Nephron (organoid): ENCODE measurements around the gene RAB3B.

ENCODE experiments used
- H3K27ac Mint-ChIP-seq, 3 experiments: 2 replicates each; pipeline ENCODE4 v1.8.0; 2020; ENCODE audit warnings: mixed read lengths in 3 of 3, mild to moderate bottlenecking in 2 of 3, moderate library complexity in 1 of 3
- H3K27me3 Mint-ChIP-seq: 2 replicates; pipeline ENCODE4 v1.8.0; 2021; ENCODE audit warnings: low read depth, mild to moderate bottlenecking, moderate library complexity, mixed read lengths
- H3K36me3 Mint-ChIP-seq: 2 replicates; pipeline ENCODE4 v1.8.0; 2020; ENCODE audit warnings: low read depth, mixed read lengths
- H3K4me1 Mint-ChIP-seq: 2 replicates; pipeline ENCODE4 v1.8.0; 2020; ENCODE audit warnings: mixed read lengths
- H3K4me3 Mint-ChIP-seq, 3 experiments: 2 replicates each; pipeline ENCODE4 v1.8.0; 2020; ENCODE audit warnings: mild to moderate bottlenecking in 3 of 3, mixed read lengths in 3 of 3, moderate library complexity in 2 of 3
- H3K9me3 Mint-ChIP-seq: 2 replicates; pipeline ENCODE4 v1.8.0; 2020; ENCODE audit warnings: mixed read lengths
- TF ChIP-seq, protein P1 (sequence below), 3 experiments: fragments of 200-600 bp; sonication (generic); IDR thresholded peaks; one replicate each; pipeline ENCODE4 v1.5.0; 2021; ENCODE audit warnings: antibody characterized with exemption in 3 of 3; ENCODE audit not compliant: unreplicated experiment in 3 of 3

Gene RAB3B

DNA sequence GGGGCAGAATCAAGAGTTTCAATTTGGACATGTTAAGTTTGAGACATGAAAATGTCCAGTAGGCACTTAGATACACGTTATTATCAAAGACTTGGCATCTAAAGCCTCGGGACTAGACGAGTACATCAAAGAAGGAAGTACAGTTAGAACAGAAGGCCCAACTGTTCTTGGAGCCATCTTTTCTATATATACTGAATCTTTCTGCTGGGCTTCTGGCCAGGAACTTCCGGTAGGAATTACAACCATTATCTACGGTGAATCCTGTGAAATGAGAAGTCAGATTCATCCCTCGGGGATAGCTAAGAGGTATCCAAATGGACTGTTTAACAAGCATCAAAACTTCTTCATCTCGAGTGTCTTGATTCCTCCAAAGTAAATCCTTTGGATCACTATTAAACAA lies 77.6 kb downstream of the RAB3B start:
- H3K27ac Mint-ChIP-seq = no peak overlapping the region
- H3K36me3 Mint-ChIP-seq = no peaks in the 10 kb centered on the region
- H3K4me3 Mint-ChIP-seq = no peak overlapping the region
- TF ChIP-seq, protein P1, sequence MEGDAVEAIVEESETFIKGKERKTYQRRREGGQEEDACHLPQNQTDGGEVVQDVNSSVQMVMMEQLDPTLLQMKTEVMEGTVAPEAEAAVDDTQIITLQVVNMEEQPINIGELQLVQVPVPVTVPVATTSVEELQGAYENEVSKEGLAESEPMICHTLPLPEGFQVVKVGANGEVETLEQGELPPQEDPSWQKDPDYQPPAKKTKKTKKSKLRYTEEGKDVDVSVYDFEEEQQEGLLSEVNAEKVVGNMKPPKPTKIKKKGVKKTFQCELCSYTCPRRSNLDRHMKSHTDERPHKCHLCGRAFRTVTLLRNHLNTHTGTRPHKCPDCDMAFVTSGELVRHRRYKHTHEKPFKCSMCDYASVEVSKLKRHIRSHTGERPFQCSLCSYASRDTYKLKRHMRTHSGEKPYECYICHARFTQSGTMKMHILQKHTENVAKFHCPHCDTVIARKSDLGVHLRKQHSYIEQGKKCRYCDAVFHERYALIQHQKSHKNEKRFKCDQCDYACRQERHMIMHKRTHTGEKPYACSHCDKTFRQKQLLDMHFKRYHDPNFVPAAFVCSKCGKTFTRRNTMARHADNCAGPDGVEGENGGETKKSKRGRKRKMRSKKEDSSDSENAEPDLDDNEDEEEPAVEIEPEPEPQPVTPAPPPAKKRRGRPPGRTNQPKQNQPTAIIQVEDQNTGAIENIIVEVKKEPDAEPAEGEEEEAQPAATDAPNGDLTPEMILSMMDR (IDR thresholded peaks at IDR 0.05; ENCODE audit: unreplicated experiment in 3 of 3) = no peak
- H3K4me1 Mint-ChIP-seq = peaks cover 5% of the 10 kb centered on the region
- no peaks in the 10 kb centered on the region for H3K9me3 Mint-ChIP-seq
- H3K27me3 Mint-ChIP-seq = peaks cover 8% of the 10 kb centered on the region

DNA sequence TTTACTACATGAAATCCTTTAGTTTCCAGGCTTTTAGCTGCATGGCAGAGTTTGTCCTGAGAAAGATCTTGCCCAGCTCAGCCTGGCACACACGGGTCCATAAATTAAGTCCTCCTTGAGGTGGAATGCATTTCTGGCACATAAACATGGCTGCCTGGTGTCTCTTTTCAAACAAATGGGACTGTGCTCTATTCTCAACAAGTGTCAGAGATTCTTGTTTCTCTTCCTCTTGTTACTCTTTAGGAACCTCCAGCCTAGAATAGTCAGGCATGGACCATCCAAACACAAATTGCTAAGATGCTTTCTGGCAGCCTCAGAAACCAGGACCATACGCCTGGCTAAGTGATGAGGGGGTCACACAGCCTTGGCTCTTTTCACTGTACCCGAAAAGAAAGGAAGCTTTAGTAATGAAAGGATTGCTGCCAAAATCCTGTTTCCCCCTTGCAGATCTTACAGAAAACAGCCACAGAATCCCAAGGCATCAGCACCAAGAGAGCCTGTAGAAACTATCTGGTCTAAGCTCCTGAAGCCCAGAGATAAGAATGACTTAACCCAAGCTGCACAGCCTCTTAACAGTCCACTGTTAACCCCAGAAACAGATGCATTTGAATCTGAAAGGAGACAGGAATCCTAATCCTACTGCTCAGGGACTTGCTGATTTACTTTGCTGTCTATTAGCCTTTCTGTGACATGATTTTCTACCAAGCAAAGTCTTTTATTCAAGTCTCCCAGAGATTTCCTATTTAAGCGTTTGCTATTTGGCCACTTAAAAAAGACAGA lies 80.1 kb downstream of the RAB3B start:
- Mint-ChIP-seq H3K4me1 (peaks cover 12% of the 10 kb centered on the region), H3K27ac (no peak overlapping the region), H3K27me3 (peaks cover 17% of the 10 kb centered on the region), H3K36me3 (no peaks in the 10 kb centered on the region), H3K9me3 (no peaks in the 10 kb centered on the region), H3K4me3 (no peak overlapping the region)
- TF ChIP-seq, protein P1 (IDR thresholded peaks at IDR 0.05; ENCODE audit: unreplicated experiment in 3 of 3) = no peak

DNA sequence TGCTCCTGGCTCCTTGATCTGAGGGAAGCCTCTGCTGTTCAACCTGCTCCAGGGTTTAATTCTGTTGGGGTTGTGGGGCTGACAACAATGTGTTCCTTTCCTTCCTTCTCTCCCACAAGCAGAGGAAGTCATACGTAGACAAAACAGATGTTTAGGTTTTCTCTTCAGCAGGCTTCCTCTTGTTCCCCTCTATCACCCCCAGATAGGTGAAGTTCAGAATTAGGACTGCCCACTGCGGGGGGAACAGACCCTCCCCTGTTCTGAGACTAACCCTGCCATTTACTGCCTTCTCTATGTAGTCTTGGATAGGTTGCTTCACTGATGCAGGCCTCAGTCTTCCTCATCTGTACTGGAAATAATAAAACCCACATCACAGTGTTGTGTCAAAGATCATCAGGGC lies 82.0 kb downstream of the RAB3B start:
- H3K36me3 Mint-ChIP-seq = no peaks in the 10 kb centered on the region
- no peak overlapping the region for H3K27ac Mint-ChIP-seq
- no peak overlapping the region for H3K4me3 Mint-ChIP-seq
- no peaks in the 10 kb centered on the region for H3K9me3 Mint-ChIP-seq
- TF ChIP-seq, protein P1 (IDR thresholded peaks at IDR 0.05; ENCODE audit: unreplicated experiment in 3 of 3) = no peak
- peaks cover 17% of the 10 kb centered on the region for H3K27me3 Mint-ChIP-seq
- H3K4me1 Mint-ChIP-seq = peaks cover 12% of the 10 kb centered on the region

DNA sequence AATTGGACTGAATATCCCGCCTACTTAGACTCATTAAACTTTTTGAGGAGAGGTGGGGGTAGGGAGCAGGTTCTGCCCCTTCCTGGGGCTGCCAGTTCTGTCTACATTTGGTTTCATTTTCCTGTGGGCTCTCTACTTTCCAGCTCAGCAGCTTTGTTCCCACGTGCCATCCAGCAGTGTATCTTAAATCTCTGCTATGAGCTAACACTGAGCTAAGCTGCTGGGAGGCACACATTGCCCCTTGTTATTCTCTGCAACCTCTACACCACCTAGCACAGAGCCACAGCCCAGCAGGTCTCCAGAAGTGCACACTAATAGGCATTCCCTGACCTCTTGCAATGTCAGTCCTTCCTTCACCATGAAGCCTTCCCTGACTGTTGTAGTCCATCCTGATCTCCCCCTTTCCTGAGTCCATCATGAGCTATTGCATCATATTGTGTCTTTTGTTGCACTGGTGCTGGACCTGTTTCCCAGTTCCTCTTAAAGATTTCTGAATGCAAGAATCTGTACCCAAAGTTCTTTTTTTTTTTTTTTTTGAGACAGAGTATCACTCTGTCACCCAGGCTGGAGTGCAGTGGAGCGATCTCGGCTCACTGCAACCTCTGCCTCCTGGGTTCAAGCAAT lies 83.3 kb downstream of the RAB3B start:
- Mint-ChIP-seq H3K27me3 (peaks cover 22% of the 10 kb centered on the region), H3K9me3 (no peaks in the 10 kb centered on the region), H3K27ac (peak overlapping the region in 2 of 3 experiments; percentile 37 to 54), H3K4me3 (no peak overlapping the region), H3K36me3 (no peaks in the 10 kb centered on the region), H3K4me1 (peaks cover 12% of the 10 kb centered on the region)
- TF ChIP-seq, protein P1 (IDR thresholded peaks at IDR 0.05; ENCODE audit: unreplicated experiment in 3 of 3) = no peak

DNA sequence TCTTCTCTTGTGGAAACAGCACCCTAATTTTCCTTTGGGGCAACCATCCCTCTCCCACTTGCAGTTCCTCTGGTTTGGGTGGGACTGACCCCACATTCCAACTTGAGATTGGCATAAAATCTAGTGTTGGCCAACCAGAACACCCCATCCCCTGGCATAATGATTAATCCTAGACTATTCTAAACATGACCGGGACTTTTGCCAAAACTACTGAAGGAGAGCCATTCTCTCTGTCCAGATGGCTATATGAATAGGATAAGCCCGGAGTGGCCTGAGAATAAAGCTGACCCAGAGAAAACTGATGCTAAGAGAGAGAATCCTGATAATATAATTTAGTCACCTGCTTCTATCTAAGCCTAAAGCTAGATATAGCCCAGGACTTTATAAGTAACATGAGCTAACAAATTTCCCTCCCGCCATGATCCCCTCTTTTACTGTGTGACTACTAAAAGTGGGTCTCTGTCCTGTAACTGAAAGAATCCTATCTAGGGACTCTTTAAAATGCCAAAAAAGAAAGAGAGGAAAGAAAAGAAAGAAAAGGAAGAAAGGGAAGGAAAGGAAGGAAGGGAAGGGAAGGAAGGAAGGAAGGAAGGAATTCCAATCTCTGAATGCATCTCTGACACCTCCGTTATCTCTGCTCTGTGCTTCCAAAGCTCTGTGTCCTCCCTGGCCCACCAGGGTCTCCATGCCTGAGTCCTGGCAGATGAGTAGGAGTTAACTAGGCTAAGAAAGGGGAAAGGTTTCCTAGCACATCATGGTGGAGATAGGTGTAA lies 84.0 kb downstream of the RAB3B start:
- Mint-ChIP-seq H3K9me3 (no peaks in the 10 kb centered on the region), H3K27me3 (peaks cover 19% of the 10 kb centered on the region), H3K36me3 (no peaks in the 10 kb centered on the region), H3K4me3 (no peak overlapping the region), H3K4me1 (peaks cover 12% of the 10 kb centered on the region), H3K27ac (peak overlapping the region in 2 of 3 experiments; percentile 26 to 37)
- TF ChIP-seq, protein P1 (IDR thresholded peaks at IDR 0.05; ENCODE audit: unreplicated experiment in 3 of 3) = no peak
